Measurements from ENCODE around the gene CEACAM5.
"Not testable (repeated sequence)": the region's sequence is repeated elsewhere in the genome, so short reads cannot be mapped to it uniquely, and the experiment has no call there.

CEACAM5 gene

GRCh38 chr19:41740415-41741243 is 32.2 kb downstream of the CEACAM5 start:
- DNase-seq: no peak

- no peak for DNase-seq
Measured at GRCh38 chr19:41741244-41741554, 32.8 kb downstream of the CEACAM5 start.

- no peak for DNase-seq
Measured at GRCh38 chr19:41744850-41745249, 36.4 kb downstream of the CEACAM5 start.

- no peak for DNase-seq
Measured at GRCh38 chr19:41745756-41746155, 37.3 kb downstream of the CEACAM5 start.

- DNase-seq: no peak
Measured at GRCh38 chr19:41746593-41747227, 38.3 kb downstream of the CEACAM5 start.

GRCh38 chr19:41748012-41748411 is 39.6 kb downstream of the CEACAM5 start:
- no peak for DNase-seq

GRCh38 chr19:41750248-41751134 is 42.1 kb downstream of the CEACAM5 start:
- not testable (repeated sequence) for DNase-seq

GRCh38 chr19:41753159-41753558 is 44.7 kb downstream of the CEACAM5 start:
- no peak for DNase-seq

GRCh38 chr19:41753936-41754529 is 45.6 kb downstream of the CEACAM5 start:
- no peak for DNase-seq

- DNase-seq: no peak
Measured at GRCh38 chr19:41755328-41755913, 47.0 kb downstream of the CEACAM5 start, which contains the start of gene CEACAM6. TSS of gene CEACAM6 (plus strand) at chr19:41755530. CDS start at chr19:41755639, 109 bp downstream.

GRCh38 chr19:41758846-41759245 is 50.4 kb downstream of the CEACAM5 start:
- DNase-seq: no peak

- no peak for DNase-seq
Measured at GRCh38 chr19:41767115-41767514, 58.7 kb downstream of the CEACAM5 start.

- DNase-seq: not testable (repeated sequence)
Measured at GRCh38 chr19:41768105-41768504, 59.7 kb downstream of the CEACAM5 start.

GRCh38 chr19:41769608-41770007 is 61.2 kb downstream of the CEACAM5 start:
- no peak for DNase-seq

GRCh38 chr19:41771410-41771809 is 63.0 kb downstream of the CEACAM5 start:
- DNase-seq: no peak

GRCh38 chr19:41774515-41774980 is 66.1 kb downstream of the CEACAM5 start:
- no peak for DNase-seq

GRCh38 chr19:41776700-41777099 is 68.3 kb downstream of the CEACAM5 start:
- DNase-seq: no peak

Data from 8988T (cell line).